Myocyte (in vitro differentiated cells): ENCODE measurements around the gene EXOG. TPM values are rescaled to one million over a fixed set of nuclear protein-coding genes. Genes with fewer than 3 reads are reported as not detected.

Source experiments
- DNase-seq: peaks from one replicate; pipeline ENCODE4 v3.0.0-alpha.2; 2012; ENCODE audit warnings: low read depth
- polyA plus RNA-seq: library from polyadenylated mRNA; unstranded; fragments of >200 nt; gene quantifications from one replicate; pipeline ENCODE4 v1.2.1, GENCODE V29; 2012; ENCODE audit warnings: missing spikeins
- total RNA-seq: library from RNA; depleted of rRNA; stranded (reverse); fragments of >200 nt; gene quantifications from 2 replicates; pipeline ENCODE4 v1.2.3, GENCODE V29; 2014

The EXOG gene, protein sequence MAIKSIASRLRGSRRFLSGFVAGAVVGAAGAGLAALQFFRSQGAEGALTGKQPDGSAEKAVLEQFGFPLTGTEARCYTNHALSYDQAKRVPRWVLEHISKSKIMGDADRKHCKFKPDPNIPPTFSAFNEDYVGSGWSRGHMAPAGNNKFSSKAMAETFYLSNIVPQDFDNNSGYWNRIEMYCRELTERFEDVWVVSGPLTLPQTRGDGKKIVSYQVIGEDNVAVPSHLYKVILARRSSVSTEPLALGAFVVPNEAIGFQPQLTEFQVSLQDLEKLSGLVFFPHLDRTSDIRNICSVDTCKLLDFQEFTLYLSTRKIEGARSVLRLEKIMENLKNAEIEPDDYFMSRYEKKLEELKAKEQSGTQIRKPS
- total RNA-seq, result 25.9 and 30.3 TPM in 2 replicates
- polyA plus RNA-seq, result 28.0 TPM

DNA sequence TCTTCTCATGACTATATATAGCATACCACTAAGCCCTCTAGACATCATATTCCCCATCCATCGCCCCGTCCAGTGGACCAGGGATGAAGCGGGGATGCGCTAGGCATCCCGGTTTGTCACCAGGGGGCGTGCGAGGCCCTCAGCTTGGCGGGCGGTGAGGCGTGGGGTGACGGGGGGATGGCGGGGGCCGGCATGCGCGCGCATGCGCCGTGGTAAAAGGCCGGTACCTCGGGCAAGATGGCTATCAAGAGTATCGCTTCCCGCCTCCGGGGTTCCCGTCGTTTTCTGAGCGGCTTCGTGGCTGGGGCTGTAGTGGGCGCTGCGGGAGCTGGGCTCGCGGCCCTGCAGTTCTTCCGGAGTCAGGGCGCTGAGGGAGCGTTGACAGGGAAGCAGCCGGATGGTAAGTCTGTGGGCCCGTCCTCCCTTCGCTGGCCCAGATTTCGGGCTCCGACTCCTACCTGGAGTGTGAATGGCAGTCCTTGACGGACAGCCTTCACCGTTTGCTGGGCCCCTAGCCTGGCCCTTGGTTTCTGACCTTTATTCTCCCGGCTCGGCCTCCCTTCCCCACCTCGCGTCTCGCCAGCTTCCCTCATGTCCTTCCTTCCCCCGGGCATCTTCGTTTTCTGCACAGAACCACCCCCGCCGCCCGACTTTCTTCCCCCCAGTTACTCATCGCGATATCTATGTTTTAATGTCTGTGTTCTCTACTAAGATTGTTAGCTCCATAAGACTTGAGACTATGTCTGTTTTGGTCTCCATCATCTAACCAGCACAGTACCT lies at the start of gene EXOG:
Gene EXOG (plus strand): TSS at position 210 of the 780 bp plus-strand sequence. CDS start 28 bp downstream, at position 238.
- DNase-seq, result peak; percentile 94

DNA sequence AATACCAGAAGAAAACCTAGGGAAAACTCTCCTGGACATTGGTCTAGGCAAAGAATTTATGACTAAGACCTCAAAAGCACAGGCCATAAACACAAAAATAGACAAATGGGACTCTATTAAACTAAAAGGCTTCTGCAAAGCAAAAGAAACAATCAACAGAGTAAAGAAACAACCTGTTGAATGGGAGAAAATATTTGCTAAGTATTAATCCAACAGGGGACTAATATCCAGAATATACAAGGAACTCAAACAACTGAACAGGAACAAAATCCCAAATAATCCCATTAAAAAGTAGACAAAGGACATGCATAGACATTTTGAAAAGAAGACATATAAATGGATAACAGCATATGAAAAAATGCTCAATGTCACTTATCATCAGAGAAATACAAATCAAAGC lies 49.3 kb upstream of the EXOG start:
- no peak for DNase-seq

DNA sequence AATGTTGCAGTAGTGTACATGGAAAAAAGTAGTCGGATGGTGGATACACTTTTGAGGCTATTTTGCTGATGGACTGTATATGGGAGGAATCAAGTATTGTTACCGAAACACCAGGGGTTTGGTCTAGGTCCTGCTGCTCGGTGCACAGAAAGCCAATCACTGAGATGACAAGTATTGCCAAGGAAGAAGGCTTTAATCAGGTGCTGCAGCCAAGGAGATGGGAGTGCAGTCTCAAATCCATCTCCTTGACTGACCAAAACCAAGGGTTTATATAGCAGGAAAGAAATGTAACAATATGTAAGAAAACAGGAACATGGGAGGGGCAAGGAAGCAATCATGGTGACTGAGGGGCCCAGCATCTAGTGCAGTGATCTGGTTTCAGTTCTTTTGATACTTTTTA lies 45.3 kb upstream of the EXOG start:
- DNase-seq, result no peak

DNA sequence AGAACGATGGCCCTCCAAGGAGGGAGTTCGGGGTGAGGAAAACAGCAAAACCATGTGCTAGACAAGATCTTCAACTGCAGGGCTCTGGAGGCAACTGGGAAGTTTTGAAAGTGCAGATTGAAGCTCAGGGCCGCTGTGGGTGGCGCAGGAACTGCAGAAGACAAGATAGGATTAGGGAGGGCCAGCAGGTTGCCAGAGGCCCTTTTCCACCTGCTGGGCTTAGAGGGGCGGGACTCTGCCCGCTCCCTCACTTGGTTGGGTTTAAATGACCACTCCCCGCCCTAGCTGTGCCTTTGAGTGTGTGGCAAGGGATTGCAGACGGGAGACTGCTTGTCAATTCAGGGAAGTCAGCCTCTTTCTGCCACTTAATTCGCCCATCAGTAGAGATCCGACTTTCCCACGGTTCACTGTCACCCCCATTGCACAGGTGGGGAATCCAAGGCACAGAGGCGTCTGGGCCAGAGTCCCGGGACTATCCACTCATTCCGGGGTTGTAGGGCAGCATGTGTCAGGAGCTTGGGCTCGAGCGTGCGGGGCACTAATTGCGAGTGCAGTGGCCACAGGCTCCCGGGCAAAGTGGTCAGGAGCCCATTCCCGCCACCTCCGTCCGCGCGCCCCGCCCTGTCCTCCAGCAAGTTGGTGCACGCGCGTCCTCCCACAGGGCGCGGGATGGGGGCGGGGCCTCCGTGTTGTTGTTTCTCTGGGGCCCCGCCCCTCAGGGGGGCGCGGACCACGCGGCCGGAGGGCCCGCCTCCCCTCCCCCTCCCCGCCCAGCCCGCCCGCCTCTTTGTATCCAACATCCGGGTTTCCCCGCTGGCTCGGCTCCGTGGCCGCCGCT lies 42.8 kb upstream of the EXOG start, which contains the start of gene ACVR2B:
Gene ACVR2B (plus strand): TSS at position 816 of the 838 bp plus-strand sequence. CDS start 433 bp downstream, outside the sequence.
- peak; percentile 81 for DNase-seq

DNA sequence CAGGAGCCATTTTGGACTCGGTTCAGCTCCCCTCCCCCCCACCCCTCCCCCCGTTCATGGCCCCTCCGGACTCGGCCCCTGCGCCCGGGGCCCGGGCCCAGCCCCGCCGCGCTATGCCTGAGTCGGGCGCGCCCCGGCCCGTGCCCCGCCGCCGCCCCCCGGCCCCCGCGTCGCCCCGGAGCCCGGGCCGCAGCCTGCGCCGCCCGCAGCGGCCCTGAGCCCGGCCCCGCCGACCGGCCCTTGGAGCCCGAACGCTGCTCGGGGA lies 42.3 kb upstream of the EXOG start:
- DNase-seq, result no peak

DNA sequence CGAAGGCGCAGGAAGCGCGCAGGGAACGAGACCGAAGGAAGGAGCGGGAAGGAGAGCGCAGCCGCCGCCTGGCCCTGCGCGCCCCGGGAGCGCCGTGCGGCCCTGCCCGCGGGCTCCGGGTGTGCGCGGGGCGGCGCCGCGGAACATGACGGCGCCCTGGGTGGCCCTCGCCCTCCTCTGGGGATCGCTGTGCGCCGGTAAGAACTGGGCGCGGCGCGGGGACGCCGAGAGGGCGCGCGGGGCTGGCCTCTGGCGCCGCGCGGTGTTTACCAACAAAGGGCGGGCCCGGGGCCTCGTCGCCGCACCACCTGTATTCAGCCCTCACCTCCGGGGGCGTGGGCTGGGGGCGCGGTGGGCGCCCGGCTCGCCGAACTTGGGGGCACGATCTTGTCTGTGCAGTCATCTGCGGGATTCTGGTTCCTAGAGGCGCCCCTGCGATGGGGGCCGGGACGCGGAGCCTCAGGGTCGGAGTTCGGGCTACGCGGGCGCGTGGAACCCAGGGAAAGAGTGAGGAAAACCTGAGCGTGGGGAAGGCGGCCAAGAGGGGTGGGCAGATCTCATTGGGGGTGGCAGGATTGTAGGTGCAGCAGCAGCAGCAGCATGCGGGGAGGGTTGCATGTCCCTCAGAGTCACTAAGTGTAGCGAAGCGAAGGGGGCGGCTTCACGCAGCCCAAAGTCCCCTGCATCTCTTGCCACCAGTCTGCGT lies 41.8 kb upstream of the EXOG start:
- DNase-seq, result peak; percentile 22

DNA sequence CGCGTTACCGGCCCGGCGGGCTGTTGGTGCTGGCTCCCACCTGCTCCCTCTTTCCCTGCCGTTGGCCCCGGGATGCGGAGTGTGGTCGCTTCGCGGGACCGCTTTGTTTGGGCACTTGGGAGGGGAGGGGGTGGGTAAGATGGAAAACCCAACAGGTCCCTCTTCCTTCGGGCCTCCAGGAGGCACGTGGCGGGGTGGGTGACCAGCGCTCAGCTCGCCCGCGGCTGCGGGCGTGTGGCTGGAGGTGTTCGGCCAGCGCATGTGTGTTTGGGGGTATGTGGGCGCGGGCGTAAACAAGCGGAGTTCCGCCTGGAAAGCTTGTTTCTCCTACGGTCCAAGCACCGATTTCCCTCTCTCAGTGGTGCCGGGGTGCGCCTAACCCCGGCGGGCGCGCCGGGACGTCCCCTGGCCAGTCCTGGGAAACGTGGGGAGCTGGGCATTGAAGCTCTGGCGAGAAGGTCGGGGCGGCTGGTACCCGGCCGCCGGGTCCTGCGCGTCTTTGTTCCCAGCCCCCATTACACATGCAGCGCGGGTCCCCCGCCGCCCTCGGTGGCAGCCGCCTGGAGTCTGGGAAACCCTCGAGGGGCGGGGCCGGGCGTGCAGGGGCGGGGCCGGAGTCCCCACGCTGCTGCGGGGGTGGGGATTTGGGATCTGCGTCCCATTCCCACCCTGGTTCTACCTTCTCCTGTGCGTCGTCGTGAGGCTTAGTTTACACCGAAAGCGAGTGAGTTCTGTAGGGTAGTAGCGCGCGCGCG lies 41.1 kb upstream of the EXOG start:
- peak; percentile 53 for DNase-seq

DNA sequence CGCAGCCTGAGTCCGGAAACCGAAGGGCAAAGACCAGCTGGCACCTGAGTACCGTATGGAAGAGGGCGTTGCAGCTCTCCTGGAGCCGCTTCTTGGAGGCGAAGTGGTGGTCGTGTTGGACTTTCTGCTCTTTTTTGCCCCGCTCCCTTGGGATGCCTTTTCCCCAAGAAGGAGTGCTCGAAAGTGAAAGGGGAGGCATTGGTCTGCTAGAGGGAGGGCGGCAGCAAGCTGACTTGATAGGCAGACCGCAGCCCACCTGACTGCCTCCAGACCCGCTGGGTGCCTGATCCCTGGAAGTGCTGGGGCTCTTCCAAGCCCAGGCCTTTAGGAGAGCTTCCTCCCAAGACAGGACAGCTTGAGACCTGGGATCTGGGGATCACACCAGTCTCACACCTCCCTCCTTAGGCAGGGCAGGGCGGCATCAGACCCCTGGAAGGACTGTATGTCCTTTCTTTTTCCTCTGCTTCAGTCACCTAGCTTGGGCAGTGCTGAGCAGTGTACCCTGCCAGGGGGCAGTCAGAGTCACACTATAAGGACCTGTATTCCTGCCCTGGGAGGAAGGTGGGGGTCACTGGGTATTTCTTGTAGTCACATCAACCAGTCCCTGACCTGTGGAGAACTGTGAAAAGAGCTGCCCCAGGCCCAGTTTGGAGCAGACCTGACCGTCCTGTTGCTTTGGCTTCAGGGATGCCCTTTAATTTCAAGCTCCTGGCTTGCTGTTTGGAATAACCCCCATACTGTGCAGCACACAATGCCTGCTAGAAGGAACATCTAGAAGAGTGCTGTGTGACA lies 40.3 kb upstream of the EXOG start:
- no peak for DNase-seq

DNA sequence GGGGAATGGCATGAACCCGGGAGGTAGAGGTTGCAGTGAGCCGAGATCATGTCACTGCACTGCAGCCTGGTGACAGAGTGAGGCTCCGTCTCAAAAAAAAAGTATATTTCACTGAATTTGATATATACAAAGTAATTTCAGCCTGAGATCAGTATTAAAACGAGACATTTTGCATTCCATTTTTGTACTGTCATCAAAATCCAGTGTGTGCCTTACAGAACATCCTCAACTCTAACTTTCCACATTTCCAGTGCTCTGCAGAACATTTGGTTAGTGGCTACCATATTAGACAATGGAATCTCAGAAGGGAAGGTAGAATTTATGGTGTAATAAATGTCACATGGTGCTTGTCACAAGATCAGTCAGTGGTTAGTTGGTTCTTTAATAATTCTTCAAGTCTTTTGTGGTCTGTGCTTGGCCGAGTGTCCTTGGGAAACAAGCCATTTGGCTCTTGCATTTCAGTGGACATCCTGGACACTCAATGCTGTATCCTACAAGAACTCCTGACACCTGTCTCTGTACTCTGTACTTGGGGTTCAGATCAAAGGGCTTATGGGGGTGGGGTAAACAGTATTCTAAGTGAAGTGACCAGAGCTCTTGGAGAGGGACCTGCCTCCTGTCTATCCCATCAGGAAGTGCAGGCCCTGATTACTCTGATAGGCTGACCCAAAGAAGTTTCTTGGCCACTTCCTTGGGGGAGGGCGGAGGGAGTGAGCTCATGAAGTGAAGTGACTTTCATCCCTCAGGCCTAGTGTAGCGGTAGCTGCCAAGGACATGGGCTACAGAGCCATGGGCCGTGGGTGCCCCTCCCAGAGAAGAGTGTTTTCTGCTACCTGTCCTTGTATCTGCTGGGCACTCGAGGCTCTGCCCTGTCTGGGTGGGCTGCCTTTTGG lies 38.8 kb upstream of the EXOG start:
- DNase-seq, result peak; percentile 80

DNA sequence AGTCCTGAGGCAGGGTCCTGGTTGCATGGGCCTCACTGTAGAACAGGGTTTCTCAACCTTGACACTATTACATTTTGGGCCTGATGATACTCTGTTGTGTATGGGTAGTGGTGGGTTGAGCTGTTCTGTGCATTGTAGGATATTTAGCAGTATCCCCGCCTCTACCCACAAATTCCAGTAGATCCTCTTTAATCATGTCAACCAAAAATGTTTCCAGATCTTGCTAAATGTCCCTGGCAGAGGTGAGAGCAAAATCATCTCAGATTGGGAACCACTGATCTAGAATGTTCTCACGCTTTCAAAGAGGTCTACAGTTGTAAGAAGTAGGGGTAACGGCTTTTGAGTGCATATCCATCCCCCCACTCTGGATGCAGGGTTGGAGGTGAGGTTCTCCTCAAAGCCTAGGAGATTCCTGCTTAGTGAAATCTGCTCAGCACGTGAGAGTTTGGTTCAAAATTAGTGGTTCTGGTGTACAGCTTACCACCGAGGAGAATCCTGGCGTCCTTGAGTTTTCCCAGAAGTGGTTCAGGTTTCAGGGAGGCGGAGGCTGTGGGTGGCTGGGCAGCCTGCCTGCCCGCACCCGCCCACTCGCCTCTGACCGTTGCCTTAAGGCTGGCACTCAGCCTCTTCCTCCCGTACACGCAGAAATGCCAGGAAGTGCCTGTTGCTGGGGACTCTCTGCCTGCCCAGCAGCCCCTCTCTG lies 37.2 kb upstream of the EXOG start:
- DNase-seq, result peak; percentile 87

DNA sequence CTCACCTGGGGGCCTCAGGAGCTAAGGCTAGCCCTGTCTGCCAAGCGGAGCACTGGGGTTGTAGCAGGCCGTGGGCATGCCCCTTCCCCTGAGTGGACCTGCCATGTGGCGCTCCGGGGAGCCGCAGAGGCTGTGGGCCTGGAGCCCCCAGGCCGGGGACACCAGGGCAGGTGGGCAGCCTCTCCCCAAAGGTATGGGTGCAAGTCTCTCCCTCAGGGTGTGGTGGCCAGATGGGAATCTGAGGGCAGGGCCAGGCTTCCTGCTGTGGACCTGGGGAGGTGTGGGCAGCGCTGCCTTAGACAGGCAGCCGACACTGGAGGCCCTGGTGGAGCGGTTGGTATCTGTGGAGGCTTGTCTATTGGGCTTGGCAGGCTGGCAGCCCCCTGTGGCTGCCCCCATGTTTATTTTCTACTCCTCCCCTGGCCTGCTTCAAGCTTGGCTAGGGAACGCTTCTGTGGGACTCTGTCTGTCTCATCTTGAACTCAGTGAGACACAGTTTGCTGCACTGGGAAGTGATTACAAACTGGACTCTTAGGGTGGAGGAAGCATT lies 36.6 kb upstream of the EXOG start:
- no peak for DNase-seq

DNA sequence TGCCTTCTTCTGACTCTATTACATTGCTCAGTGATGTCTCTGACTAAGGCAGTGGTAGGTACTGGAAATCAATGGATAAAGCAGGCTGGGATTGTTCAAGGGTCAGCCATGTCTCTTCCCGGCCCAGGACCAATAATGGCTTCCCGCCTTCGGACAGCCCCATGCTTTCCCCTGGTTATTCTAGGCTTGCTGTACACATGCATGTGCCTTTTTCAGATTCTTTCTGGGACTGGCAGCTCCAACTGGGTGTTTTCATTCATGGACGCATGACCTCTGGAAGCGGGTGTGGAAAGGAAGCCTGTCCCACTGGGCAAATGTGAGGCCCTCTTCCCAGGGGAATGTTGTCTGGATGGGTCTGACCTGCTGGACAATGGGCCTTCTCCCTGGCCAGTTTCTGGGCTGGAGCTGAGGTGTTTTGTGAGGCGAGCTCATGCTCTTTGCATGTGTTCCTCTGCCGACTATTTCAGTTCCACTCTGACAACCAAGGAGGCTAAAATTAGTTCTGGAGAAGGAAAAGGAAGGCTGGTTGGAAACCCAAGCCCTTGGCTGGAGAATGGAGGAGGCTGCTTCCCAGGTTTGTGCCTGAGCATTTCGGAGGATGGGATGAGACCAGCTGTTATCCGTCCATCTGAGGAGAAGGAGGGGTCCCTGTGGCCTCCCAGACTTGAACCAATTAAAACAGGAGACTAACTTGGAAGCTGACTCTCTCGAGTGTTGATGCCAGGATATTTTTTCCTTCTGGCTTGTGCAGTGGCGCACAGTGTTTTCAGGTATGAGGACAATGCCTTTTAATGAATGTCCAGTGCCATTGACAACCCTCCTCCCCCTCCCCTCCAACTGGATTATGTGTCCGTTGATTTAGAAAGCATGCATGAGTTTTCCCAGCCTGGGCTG lies 35.5 kb upstream of the EXOG start:
- peak; percentile 97 for DNase-seq

DNA sequence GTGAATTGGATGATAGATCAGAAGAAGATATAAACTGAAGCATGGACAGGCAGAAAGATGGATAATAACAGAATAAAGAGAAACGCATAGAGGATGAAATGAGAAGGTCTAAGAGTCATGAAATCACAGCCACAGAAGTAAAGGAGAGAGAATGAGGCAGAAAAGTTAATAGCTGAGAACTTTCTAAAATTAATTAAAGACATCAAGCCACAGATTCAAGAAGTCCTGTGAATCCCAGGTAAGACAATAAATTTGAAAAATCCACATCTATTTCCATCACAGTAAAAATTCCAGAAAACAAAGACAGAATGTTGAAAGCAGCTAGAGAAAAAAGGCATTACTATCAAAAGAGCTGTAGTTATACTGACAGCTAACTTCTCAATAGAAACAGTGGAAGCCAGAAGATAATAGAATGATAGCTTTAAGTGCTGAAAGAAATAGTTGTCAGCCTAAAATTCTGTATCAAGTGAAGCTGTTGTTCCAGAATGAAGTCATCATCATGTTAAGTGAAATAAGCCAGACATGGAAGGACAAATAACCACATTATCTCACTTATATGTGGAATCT lies 30.5 kb upstream of the EXOG start:
- no peak for DNase-seq

DNA sequence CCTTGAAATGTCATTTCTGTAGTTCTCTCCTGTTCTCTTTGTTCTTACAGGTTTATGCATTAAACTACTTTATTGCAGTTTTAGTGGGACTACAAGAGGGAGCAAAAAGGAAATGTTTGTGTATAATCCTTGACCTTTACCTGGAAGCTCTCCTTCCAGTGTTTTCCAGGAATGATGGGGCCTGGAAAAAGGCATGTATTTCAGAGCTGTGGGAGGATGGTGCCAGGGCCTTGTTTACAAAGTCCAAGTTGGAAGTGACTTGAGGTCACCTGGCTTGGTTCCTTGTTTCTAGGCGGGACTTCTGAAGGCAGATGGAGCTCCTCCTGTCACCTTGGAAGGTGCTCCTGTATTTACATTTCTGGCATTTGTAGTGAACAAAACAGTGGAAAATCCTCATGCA lies 27.4 kb upstream of the EXOG start:
- no peak for DNase-seq

DNA sequence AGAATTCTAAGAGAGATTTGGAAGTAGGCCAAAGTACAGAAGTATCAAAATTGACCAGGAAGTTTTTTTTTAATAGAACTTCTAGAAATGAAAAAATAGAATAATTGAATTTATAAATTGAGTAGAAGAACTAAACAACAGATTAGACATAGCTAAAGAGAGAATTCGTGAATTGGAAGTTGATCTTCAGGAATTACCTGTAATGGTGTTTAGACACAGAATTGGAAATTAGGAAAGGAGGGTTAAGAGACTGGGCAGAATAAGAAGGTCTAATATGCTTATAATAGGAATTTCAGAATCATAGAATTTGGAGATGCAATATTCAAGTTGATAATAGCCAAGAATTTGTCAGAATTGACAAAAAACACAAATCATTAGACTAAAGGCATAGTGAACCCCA lies 26.3 kb upstream of the EXOG start:
- DNase-seq, result no peak

DNA sequence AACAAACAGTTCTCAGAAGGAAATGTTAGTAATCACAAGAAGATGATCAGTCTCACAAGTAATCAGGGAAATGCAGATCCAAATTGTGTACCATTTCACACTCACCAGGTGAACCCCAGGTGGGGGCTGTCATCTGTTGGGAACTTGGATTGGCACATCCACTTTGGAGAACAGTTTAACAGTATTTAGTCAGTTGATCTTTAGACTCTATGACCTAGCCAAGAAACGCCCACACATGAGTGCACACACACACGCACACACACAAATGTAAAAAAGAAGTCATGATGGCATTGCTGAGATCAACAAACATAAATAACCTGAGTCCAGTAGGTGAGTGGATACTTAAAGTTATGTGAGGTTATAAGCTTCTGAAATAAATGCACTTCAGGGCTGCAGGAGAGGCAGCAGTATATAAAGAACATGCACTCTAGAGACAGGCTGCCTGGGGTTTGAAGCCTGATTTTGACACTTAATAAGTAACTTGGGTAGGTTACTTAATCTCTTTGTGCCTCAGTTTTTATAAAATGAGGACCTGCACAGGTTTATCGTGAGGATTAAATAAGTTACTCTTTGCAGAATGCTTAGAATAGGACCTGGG lies 24.8 kb upstream of the EXOG start:
- no peak for DNase-seq
